Spleen (tissue), 13 donors: ENCODE data around the gene RNF181. TPM values are rescaled to one million over a fixed set of nuclear protein-coding genes. Genes with fewer than 3 reads are reported as not detected.

Source experiments
- DNase-seq: peaks from one replicate; pipeline ENCODE4 v3.0.0-alpha.2; 2020
- H3K27ac ChIP-seq, 8 donors: fragments of 200-600 bp; sonication (generic) in 7 of 8; 1 replicate in 4 of 8; 2 replicates in 4 of 8; pipeline versions ENCODE4 v1.5.0 to v1.8.0; 2016 to 2021; ENCODE audit warnings: inconsistent platforms in 4 of 8, mild to moderate bottlenecking in 4 of 8, moderate library complexity in 1 of 8
- H3K27me3 ChIP-seq, 7 donors: fragments of 200-600 bp; sonication (generic) in 6 of 7; replicated peaks in 1 of 7; 1 replicate in 4 of 7; 2 replicates in 3 of 7; pipeline versions ENCODE4 v1.5.0 to v1.8.0; 2016 to 2021; ENCODE audit warnings: inconsistent platforms in 3 of 7, mild to moderate bottlenecking in 1 of 7
- H3K36me3 ChIP-seq, 6 donors: fragments of 200-600 bp; sonication (generic) in 5 of 6; 1 replicate in 4 of 6; 2 replicates in 2 of 6; pipeline versions ENCODE4 v1.5.0 to v1.8.0; 2016 to 2021; ENCODE audit warnings: inconsistent platforms in 2 of 6
- H3K4me1 ChIP-seq, 6 donors: fragments of 200-600 bp; sonication (generic) in 5 of 6; 1 replicate in 3 of 6; 2 replicates in 3 of 6; pipeline versions ENCODE4 v1.5.0 to v1.8.0; 2016 to 2021; ENCODE audit warnings: inconsistent platforms in 3 of 6
- H3K4me3 ChIP-seq, 8 donors: fragments of 200-600 bp; sonication (generic) in 7 of 8; 1 replicate in 4 of 8; 2 replicates in 4 of 8; pipeline versions ENCODE4 v1.5.0 to v1.8.0; 2016 to 2021; ENCODE audit warnings: inconsistent platforms in 4 of 8, mild to moderate bottlenecking in 4 of 8, moderate library complexity in 2 of 8
- H3K9me3 ChIP-seq, 8 donors: fragments of 200-600 bp; sonication (generic) in 7 of 8; 1 replicate in 4 of 8; 2 replicates in 4 of 8; pipeline versions ENCODE4 v1.5.0 to v1.8.0; 2016 to 2021; ENCODE audit warnings: inconsistent platforms in 4 of 8
- POLR2A ChIP-seq, 3 donors: fragments of 450-650 bp; IDR thresholded peaks; one replicate each; pipeline ENCODE4 v1.5.1; 2017; ENCODE audit warnings: antibody characterized with exemption in 3 of 3, mild to moderate bottlenecking in 1 of 3
- POLR2AphosphoS5 ChIP-seq, 3 donors: sonication (generic); formaldehyde crosslinking; IDR thresholded peaks; one replicate each; pipeline ENCODE4 v1.5.1; 2017; ENCODE audit warnings: antibody characterized with exemption in 3 of 3
- WGBS, 5 donors: extraction: QIAGEN DNeasy Blood & Tissue Kit in 3 of 5; methylation state at CpG; one replicate each; pipeline versions ENCODE4 v1.1.5 to v1.1.7; 2013 to 2018; 5-methylcytosine and 5-hydroxymethylcytosine counted together
- intact Hi-C: fragments of 100-400 bp; cut with DNase I; formaldehyde crosslinking; loops from one replicate; pipeline ENCODE4 v1.15.0; 2023; ENCODE audit warnings: low total_unique reads
- long read RNA-seq, 2 donors: transcript quantifications; one replicate each; lab custom pipeline, GENCODE V29; 2026
- polyA plus RNA-seq, 3 donors: library from polyadenylated mRNA; stranded (reverse); fragments of 200-250 nt; gene quantifications; one replicate each; pipeline ENCODE4 v1.2.1, GENCODE V29; 2013
- total RNA-seq, 7 donors: library from RNA; depleted of rRNA in 3 of 7; stranded (reverse); fragments of >200 nt in 3 of 7; fragmentation: NEBNext Ultra II Directional in 4 of 7; extraction: Animal tissue kit (Norgen Biotek cat#: 25700) in 4 of 7; gene quantifications; one replicate each; pipeline versions ENCODE4 v1.1.0 to v1.2.1, GENCODE V29; 2016 to 2021
- TF ChIP-seq, protein P1 (sequence below), 11 experiments: fragments of 200-600 bp in 7 of 11; fragments of 450-650 bp in 4 of 11; sonication (generic) in 4 of 11; IDR thresholded peaks in 8 of 11; conservative IDR thresholded peaks in 3 of 11; 1 replicate in 7 of 11; 2 replicates in 4 of 11; pipeline versions ENCODE4 v1.4.0 to v1.8.0; 2016 to 2021; ENCODE audit warnings: antibody characterized with exemption in 11 of 11, inconsistent platforms in 4 of 11, mild to moderate bottlenecking in 1 of 11
- donor health status: healthy with polysubstance abuse.
- donor health status: DM: no; HTN: no; CAD: no; lungs with moderate emphysema.
- donor health status: DM: no; HTN: no; CAD: no.
- donor health status: Bipolar disorder and iron deficiency.
- donor health status: healthy.
- donor health status: DM: no; HTN: no; CAD: no.
- donor health status: DM: yes; HTN: yes; CAD: no.

RNF181 gene, protein sequence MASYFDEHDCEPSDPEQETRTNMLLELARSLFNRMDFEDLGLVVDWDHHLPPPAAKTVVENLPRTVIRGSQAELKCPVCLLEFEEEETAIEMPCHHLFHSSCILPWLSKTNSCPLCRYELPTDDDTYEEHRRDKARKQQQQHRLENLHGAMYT
- 100 to 1,000 TPM in 3 of 7 donors, 10 to 100 TPM in 4; 72.9 to 154 (median 82.1) TPM for total RNA-seq
- 100 to 1,000 TPM; 139 to 184 (median 148) TPM for polyA plus RNA-seq
- long read RNA-seq, donor 1, transcript RNF181-201 (5 exons, 569 nt): major isoform, 67 of 73 reads
- long read RNA-seq, donor 1, partial matches to known transcripts: 0 of 73 reads
- long read RNA-seq, donor 1, other reads (novel, unspliced or antisense): 0 of 73 reads
- long read RNA-seq, donor 2, transcript RNF181-201 (5 exons, 569 nt): major isoform, 37 of 60 reads
- long read RNA-seq, donor 2, partial matches to known transcripts: 21 of 60 reads
- long read RNA-seq, donor 2, other reads (novel, unspliced or antisense): 0 of 60 reads

GRCh38 chr2:85595301-85596025 lies at the start of gene RNF181:
Gene RNF181 (plus strand): TSS chr2:85595745. CDS start chr2:85595764, 19 bp downstream.
- H3K4me3 ChIP-seq: peak within 1 kb of the TSS; percentile 59 to 86 (median 77)
- H3K36me3 ChIP-seq: peaks cover 0 to 52% (median 23%) of the 10 kb centered on the region in 6 donors
- TF ChIP-seq, protein P1, sequence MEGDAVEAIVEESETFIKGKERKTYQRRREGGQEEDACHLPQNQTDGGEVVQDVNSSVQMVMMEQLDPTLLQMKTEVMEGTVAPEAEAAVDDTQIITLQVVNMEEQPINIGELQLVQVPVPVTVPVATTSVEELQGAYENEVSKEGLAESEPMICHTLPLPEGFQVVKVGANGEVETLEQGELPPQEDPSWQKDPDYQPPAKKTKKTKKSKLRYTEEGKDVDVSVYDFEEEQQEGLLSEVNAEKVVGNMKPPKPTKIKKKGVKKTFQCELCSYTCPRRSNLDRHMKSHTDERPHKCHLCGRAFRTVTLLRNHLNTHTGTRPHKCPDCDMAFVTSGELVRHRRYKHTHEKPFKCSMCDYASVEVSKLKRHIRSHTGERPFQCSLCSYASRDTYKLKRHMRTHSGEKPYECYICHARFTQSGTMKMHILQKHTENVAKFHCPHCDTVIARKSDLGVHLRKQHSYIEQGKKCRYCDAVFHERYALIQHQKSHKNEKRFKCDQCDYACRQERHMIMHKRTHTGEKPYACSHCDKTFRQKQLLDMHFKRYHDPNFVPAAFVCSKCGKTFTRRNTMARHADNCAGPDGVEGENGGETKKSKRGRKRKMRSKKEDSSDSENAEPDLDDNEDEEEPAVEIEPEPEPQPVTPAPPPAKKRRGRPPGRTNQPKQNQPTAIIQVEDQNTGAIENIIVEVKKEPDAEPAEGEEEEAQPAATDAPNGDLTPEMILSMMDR (IDR thresholded peaks at IDR 0.05 in 8 of 11, conservative IDR thresholded peaks at IDR 0.05 in 3 of 11): peak in 1 of 11 experiments; percentile 26
- TF ChIP-seq POLR2AphosphoS5 (IDR thresholded peaks at IDR 0.05): peak; percentile 96 to 98 (median 97)
- TF ChIP-seq POLR2A (IDR thresholded peaks at IDR 0.05): peak; percentile 9 to 74 (median 61)
- H3K27ac ChIP-seq: peak within 1 kb of the TSS; percentile 84 to 97 (median 94)
- H3K27me3 ChIP-seq: no peaks in the 10 kb centered on the region
- peak; percentile 97 for DNase-seq
- intact Hi-C loops: no loop called here
- H3K9me3 ChIP-seq: no peaks in the 10 kb centered on the region
- H3K4me1 ChIP-seq: peaks cover 25 to 94% (median 45%) of the 10 kb centered on the region in 6 donors
- 0 to 1% (median 0%) methylated on average over 22 to 47 of the region's 47 CpGs for WGBS, 5 donors

DNA sequence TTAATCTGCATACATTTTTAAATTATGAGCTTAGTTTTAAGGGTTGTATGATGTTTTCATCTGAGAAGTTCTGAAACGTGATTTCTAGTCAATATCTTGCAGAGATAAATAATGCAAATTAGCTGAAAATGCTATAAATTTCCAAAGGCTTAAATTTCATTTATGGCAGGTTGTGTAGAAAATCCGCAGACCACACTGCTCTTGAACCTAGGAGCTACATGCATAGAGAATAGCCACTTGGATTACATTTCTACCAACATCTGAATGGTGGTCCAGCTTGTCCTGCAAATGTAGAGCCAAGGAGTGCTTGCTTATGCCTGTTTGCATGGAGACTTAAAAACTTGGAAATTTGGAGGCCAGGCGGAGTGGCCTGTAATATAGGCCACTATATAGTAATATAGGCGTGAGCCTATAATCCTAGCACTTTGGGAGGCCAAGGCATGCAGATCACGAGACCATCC lies 49.7 kb upstream of the RNF181 start:
- DNase-seq: no peak
- intact Hi-C loops: no loop called here
- H3K27me3 ChIP-seq: no peaks in the 10 kb centered on the region
- H3K4me1 ChIP-seq: peaks cover 8 to 43% (median 24%) of the 10 kb centered on the region in 6 donors
- no peak overlapping the region for H3K4me3 ChIP-seq
- H3K36me3 ChIP-seq: peaks cover 3 to 100% (median 69%) of the 10 kb centered on the region in 6 donors
- no peaks in the 10 kb centered on the region for H3K9me3 ChIP-seq
- TF ChIP-seq, protein P1 (IDR thresholded peaks at IDR 0.05 in 8 of 11, conservative IDR thresholded peaks at IDR 0.05 in 3 of 11): no peak
- TF ChIP-seq POLR2AphosphoS5 (IDR thresholded peaks at IDR 0.05): peak in 1 of 3 donors; percentile 24
- no peak for TF ChIP-seq POLR2A (IDR thresholded peaks at IDR 0.05)
- 76 to 93% (median 88%) methylated on average over 5 of the region's 5 CpGs for WGBS, 5 donors
- no peak overlapping the region for H3K27ac ChIP-seq

DNA sequence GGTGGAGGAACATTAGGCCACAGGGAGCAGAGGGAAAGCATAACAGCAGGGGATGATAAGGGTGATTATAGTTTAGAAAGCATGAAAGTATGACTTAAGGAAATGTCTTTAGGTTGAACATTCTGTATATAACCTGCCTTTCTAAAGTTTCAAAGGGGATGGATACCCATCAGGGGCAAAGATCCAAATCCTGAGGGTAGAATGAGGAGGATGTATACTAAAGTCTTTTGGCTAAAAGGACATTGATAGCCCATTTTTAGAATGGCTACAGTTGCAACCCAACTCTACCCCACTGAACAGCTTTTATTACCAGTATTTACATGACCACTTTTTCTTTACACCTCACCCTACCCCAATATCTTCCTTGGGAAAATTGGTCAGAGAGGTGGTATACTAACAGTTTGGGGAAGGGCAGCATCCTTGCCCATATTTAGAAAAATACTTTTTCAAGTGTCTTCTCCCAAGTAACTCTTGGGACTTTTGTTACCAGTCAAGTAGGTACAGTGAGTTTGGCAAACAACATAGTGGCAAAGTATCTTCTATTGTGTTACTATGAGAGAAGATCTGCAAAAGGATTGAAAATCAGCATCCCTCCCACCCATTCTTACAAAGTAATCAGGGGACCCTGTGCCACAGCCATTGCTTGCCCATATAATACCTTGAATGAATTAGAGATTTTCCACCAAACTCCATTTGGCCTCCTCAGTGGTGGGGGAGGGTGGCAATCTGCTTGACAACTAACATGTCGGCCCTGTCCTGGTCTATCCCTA lies 48.3 kb upstream of the RNF181 start:
- no peak for DNase-seq
- H3K9me3 ChIP-seq: no peaks in the 10 kb centered on the region
- peak overlapping the region in 1 of 8 donors; percentile 36 for H3K27ac ChIP-seq
- H3K4me3 ChIP-seq: no peak overlapping the region
- no peaks in the 10 kb centered on the region for H3K27me3 ChIP-seq
- peaks cover 1 to 43% (median 19%) of the 10 kb centered on the region in 6 donors for H3K4me1 ChIP-seq
- TF ChIP-seq POLR2A (IDR thresholded peaks at IDR 0.05): no peak
- peak in 1 of 3 donors; percentile 55 for TF ChIP-seq POLR2AphosphoS5 (IDR thresholded peaks at IDR 0.05)
- TF ChIP-seq, protein P1 (IDR thresholded peaks at IDR 0.05 in 8 of 11, conservative IDR thresholded peaks at IDR 0.05 in 3 of 11): no peak
- WGBS, 5 donors: 90 to 97% (median 94%) methylated on average over 1 of the region's 1 CpG
- intact Hi-C loops: no loop called here
- peaks cover 3 to 100% (median 67%) of the 10 kb centered on the region in 6 donors for H3K36me3 ChIP-seq
